HepG2 (cell line): Measurements from ENCODE around the gene NLRP12. TPM values are rescaled to one million over a fixed set of nuclear protein-coding genes. Genes with fewer than 3 reads are reported as not detected.

Source experiments
- GABPB1 ChIP-seq: IDR thresholded peaks from 2 replicates; pipeline ENCODE4 v1.6.1; 2016; ENCODE audit warnings: mild to moderate bottlenecking, missing genetic modification reagents, moderate library complexity, missing compliant biosample characterization
- JUND ChIP-seq: sonication (generic); formaldehyde crosslinking; IDR thresholded peaks from 2 replicates; pipeline ENCODE4 v1.8.0; 2022; ENCODE audit warnings: mild to moderate bottlenecking, missing genetic modification reagents
- RARA ChIP-seq: IDR thresholded peaks from 2 replicates; pipeline ENCODE4 v1.6.1; 2016; ENCODE audit warnings: missing genetic modification reagents, missing compliant biosample characterization
- SNRNP70 ChIP-seq: fragments of 200-400 bp; formaldehyde crosslinking; IDR thresholded peaks from 2 replicates; pipeline ENCODE4 v1.6.1; 2017; ENCODE audit warnings: mild to moderate bottlenecking, low read depth, low read length, moderate library complexity
- YY1 ChIP-seq: IDR thresholded peaks from 2 replicates; pipeline ENCODE4 v1.6.1; 2011; ENCODE audit warnings: low read length, low read depth, moderate library complexity, mild to moderate bottlenecking; ENCODE audit not compliant: insufficient read depth, insufficient replicate concordance
- ZNF317 ChIP-seq: sonication (generic); formaldehyde crosslinking; IDR thresholded peaks from 2 replicates; pipeline ENCODE4 v1.5.0; 2020; ENCODE audit warnings: mild to moderate bottlenecking, missing genetic modification reagents
- ZNF33A ChIP-seq: sonication (generic); formaldehyde crosslinking; IDR thresholded peaks from 2 replicates; pipeline ENCODE4 v1.5.1; 2020; ENCODE audit warnings: missing genetic modification reagents, mild to moderate bottlenecking, moderate library complexity, borderline replicate concordance
- ZNF776 ChIP-seq: sonication (generic); formaldehyde crosslinking; IDR thresholded peaks from 2 replicates; pipeline ENCODE4 v1.4.0; 2020; ENCODE audit warnings: mild to moderate bottlenecking, missing genetic modification reagents
- ZNF790 ChIP-seq: sonication (generic); formaldehyde crosslinking; IDR thresholded peaks from 2 replicates; pipeline ENCODE4 v1.8.0; 2022; ENCODE audit warnings: missing genetic modification reagents, mild to moderate bottlenecking, borderline replicate concordance
- ZSCAN31 ChIP-seq: sonication (generic); formaldehyde crosslinking; IDR thresholded peaks from 2 replicates; pipeline ENCODE4 v1.5.0; 2020; ENCODE audit warnings: low read depth, mild to moderate bottlenecking, missing genetic modification reagents
- polyA plus RNA-seq, 8 experiments: library from polyadenylated mRNA; depleted of rRNA in 3 of 8; stranded (reverse) in 7 of 8; unstranded in 1 of 8; fragments of >200 nt; fragmentation: Illumina TruSeq in 4 of 8; extraction: Trizol in 4 of 8; gene quantifications; 2 replicates each; pipeline versions ENCODE4 v1.2.1 to v1.2.3, GENCODE V29; 2011 to 2016; ENCODE audit warnings: low read depth in 4 of 8, missing spikeins in 1 of 8, mixed read lengths in 1 of 8; ENCODE audit not compliant: insufficient read depth in 1 of 8
- total RNA-seq, 5 experiments: library from RNA; depleted of rRNA; stranded (reverse); fragments of >200 nt; fragmentation: Illumina TruSeq; extraction: Trizol; gene quantifications; 2 replicates each; pipeline ENCODE4 v1.2.3, GENCODE V29; 2016; ENCODE audit warnings: low read depth in 1 of 5
- TF ChIP-seq, protein P1 (sequence below): sonication (generic); formaldehyde crosslinking; IDR thresholded peaks from 2 replicates; pipeline ENCODE4 v1.4.0; 2020; ENCODE audit warnings: missing genetic modification reagents, borderline replicate concordance
- TF ChIP-seq, protein P2 (sequence below): sonication (generic); formaldehyde crosslinking; IDR thresholded peaks from 2 replicates; pipeline ENCODE4 v1.4.0; 2020; ENCODE audit warnings: mild to moderate bottlenecking, low read depth, missing genetic modification reagents
- TF ChIP-seq, protein P3 (sequence below): sonication (generic); formaldehyde crosslinking; IDR thresholded peaks from 2 replicates; pipeline ENCODE4 v1.5.1; 2020; ENCODE audit warnings: mild to moderate bottlenecking, missing genetic modification reagents, moderate library complexity
- TF ChIP-seq, protein P4 (sequence below): sonication (generic); formaldehyde crosslinking; IDR thresholded peaks from 2 replicates; pipeline ENCODE4 v1.4.0; 2020; ENCODE audit warnings: missing genetic modification reagents, borderline replicate concordance
- TF ChIP-seq, protein P5 (sequence below): sonication (generic); formaldehyde crosslinking; IDR thresholded peaks from 2 replicates; pipeline ENCODE4 v1.4.0; 2020; ENCODE audit warnings: mild to moderate bottlenecking, missing genetic modification reagents

NLRP12 gene
- total and polyA plus RNA-seq, 2 of the 13 experiments (the other 11 are each of a cell fraction or from before 2014, with no cell fraction given), result 0.15 to 0.20 TPM

DNA sequence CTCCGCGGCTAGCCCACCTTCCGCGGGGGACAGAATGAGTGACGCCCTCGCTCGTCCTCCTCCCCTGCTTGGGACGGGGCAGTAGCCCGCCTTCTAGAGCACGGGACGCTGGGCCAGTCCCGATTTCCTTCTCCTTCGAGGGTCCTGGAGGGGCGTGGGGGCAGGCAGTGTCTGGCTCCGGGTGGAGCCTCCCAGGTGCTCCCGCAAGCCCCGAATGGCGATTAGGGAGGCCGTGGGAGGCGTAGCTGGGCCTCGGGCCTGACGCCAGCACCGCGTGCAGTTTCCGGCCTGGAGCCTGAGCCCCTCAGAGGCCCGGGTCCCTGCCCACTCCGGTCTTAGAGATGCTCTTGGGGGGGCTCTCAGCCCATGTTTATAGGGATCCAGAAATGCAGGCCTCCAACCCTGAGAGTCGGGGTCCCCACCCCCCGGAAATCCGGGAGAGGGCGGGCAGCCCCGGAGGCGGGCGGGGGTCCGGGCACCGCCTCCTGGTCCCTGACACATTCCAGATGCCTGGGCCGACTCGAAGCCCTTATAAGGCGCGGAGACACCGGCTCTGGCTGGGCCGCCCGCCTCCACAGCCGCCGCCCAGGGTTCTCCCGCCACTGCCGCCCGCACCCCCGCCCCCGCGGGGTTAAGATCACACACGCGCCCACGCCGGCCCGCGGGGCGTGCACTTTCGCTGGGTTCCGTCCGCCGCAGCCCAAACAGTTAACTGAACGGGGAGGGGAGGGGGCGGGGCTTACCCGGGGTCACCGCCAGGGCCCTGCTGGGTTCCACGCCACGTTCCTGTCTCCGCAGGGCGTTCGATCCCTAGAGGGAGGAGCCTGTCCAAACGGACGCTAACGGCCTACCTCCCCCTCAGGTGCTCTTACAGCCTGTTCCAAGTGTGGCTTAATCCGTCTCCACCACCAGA lies 45.0 kb upstream of the NLRP12 start (continued):
- TF ChIP-seq, protein P1, sequence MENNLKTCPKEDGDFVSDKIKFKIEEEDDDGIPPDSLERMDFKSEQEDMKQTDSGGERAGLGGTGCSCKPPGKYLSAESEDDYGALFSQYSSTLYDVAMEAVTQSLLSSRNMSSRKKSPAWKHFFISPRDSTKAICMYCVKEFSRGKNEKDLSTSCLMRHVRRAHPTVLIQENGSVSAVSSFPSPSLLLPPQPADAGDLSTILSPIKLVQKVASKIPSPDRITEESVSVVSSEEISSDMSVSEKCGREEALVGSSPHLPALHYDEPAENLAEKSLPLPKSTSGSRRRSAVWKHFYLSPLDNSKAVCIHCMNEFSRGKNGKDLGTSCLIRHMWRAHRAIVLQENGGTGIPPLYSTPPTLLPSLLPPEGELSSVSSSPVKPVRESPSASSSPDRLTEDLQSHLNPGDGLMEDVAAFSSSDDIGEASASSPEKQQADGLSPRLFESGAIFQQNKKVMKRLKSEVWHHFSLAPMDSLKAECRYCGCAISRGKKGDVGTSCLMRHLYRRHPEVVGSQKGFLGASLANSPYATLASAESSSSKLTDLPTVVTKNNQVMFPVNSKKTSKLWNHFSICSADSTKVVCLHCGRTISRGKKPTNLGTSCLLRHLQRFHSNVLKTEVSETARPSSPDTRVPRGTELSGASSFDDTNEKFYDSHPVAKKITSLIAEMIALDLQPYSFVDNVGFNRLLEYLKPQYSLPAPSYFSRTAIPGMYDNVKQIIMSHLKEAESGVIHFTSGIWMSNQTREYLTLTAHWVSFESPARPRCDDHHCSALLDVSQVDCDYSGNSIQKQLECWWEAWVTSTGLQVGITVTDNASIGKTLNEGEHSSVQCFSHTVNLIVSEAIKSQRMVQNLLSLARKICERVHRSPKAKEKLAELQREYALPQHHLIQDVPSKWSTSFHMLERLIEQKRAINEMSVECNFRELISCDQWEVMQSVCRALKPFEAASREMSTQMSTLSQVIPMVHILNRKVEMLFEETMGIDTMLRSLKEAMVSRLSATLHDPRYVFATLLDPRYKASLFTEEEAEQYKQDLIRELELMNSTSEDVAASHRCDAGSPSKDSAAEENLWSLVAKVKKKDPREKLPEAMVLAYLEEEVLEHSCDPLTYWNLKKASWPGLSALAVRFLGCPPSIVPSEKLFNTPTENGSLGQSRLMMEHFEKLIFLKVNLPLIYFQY, result 0 out of 2 replicates have a peak, but pooled peaks have one; percentile 33
- TF ChIP-seq GABPB1 (CRISPR knock-in tag) (peak; percentile 75; the same call in 1 of the 2 replicates), ZNF790 (CRISPR knock-in tag) (no peak), JUND (CRISPR knock-in tag) (no peak), ZNF776 (CRISPR knock-in tag) (0 out of 2 replicates have a peak, but pooled peaks have one; percentile 47), ZSCAN31 (CRISPR knock-in tag) (peak; percentile 21; the same call in 1 of the 2 replicates), YY1 (no peak), RARA (CRISPR knock-in tag) (peak; percentile 92), ZNF33A (CRISPR knock-in tag) (no peak), ZNF317 (CRISPR knock-in tag) (peak; percentile 60), SNRNP70 (no peak)
- TF ChIP-seq, protein P2, sequence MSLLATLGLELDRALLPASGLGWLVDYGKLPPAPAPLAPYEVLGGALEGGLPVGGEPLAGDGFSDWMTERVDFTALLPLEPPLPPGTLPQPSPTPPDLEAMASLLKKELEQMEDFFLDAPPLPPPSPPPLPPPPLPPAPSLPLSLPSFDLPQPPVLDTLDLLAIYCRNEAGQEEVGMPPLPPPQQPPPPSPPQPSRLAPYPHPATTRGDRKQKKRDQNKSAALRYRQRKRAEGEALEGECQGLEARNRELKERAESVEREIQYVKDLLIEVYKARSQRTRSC, result no peak
- TF ChIP-seq, protein P3, sequence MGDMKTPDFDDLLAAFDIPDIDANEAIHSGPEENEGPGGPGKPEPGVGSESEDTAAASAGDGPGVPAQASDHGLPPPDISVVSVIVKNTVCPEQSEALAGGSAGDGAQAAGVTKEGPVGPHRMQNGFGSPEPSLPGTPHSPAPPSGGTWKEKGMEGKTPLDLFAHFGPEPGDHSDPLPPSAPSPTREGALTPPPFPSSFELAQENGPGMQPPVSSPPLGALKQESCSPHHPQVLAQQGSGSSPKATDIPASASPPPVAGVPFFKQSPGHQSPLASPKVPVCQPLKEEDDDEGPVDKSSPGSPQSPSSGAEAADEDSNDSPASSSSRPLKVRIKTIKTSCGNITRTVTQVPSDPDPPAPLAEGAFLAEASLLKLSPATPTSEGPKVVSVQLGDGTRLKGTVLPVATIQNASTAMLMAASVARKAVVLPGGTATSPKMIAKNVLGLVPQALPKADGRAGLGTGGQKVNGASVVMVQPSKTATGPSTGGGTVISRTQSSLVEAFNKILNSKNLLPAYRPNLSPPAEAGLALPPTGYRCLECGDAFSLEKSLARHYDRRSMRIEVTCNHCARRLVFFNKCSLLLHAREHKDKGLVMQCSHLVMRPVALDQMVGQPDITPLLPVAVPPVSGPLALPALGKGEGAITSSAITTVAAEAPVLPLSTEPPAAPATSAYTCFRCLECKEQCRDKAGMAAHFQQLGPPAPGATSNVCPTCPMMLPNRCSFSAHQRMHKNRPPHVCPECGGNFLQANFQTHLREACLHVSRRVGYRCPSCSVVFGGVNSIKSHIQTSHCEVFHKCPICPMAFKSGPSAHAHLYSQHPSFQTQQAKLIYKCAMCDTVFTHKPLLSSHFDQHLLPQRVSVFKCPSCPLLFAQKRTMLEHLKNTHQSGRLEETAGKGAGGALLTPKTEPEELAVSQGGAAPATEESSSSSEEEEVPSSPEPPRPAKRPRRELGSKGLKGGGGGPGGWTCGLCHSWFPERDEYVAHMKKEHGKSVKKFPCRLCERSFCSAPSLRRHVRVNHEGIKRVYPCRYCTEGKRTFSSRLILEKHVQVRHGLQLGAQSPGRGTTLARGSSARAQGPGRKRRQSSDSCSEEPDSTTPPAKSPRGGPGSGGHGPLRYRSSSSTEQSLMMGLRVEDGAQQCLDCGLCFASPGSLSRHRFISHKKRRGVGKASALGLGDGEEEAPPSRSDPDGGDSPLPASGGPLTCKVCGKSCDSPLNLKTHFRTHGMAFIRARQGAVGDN (CRISPR knock-in tag), result peak; percentile 84
- TF ChIP-seq, protein P4, sequence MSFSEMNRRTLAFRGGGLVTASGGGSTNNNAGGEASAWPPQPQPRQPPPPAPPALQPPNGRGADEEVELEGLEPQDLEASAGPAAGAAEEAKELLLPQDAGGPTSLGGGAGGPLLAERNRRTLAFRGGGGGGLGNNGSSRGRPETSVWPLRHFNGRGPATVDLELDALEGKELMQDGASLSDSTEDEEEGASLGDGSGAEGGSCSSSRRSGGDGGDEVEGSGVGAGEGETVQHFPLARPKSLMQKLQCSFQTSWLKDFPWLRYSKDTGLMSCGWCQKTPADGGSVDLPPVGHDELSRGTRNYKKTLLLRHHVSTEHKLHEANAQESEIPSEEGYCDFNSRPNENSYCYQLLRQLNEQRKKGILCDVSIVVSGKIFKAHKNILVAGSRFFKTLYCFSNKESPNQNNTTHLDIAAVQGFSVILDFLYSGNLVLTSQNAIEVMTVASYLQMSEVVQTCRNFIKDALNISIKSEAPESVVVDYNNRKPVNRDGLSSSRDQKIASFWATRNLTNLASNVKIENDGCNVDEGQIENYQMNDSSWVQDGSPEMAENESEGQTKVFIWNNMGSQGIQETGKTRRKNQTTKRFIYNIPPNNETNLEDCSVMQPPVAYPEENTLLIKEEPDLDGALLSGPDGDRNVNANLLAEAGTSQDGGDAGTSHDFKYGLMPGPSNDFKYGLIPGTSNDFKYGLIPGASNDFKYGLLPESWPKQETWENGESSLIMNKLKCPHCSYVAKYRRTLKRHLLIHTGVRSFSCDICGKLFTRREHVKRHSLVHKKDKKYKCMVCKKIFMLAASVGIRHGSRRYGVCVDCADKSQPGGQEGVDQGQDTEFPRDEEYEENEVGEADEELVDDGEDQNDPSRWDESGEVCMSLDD (CRISPR knock-in tag), result peak; percentile 93; the same call in 1 of the 2 replicates
- TF ChIP-seq, protein P5, sequence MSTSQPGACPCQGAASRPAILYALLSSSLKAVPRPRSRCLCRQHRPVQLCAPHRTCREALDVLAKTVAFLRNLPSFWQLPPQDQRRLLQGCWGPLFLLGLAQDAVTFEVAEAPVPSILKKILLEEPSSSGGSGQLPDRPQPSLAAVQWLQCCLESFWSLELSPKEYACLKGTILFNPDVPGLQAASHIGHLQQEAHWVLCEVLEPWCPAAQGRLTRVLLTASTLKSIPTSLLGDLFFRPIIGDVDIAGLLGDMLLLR, result no peak
